Fibroblast of lung (primary cell): ENCODE results near the gene CCNO.

Experiments
- EZH2 ChIP-seq: IDR thresholded peaks from 2 replicates; pipeline ENCODE4 v1.5.1; 2012; ENCODE audit warnings: low read length, control low read depth, mild to moderate bottlenecking; ENCODE audit errors: missing control alignments
- TF ChIP-seq, protein P1 (sequence below), 2 donors: IDR thresholded peaks in 1 of 2; conservative IDR thresholded peaks in 1 of 2; 1 replicate in 1 of 2; 2 replicates in 1 of 2; pipeline ENCODE4 v1.5.1; 2011 to 2012; ENCODE audit warnings: low read length in 2 of 2, control low read depth in 1 of 2, inconsistent platforms in 1 of 2, low read depth in 1 of 2, mild to moderate bottlenecking in 1 of 2

DNA sequence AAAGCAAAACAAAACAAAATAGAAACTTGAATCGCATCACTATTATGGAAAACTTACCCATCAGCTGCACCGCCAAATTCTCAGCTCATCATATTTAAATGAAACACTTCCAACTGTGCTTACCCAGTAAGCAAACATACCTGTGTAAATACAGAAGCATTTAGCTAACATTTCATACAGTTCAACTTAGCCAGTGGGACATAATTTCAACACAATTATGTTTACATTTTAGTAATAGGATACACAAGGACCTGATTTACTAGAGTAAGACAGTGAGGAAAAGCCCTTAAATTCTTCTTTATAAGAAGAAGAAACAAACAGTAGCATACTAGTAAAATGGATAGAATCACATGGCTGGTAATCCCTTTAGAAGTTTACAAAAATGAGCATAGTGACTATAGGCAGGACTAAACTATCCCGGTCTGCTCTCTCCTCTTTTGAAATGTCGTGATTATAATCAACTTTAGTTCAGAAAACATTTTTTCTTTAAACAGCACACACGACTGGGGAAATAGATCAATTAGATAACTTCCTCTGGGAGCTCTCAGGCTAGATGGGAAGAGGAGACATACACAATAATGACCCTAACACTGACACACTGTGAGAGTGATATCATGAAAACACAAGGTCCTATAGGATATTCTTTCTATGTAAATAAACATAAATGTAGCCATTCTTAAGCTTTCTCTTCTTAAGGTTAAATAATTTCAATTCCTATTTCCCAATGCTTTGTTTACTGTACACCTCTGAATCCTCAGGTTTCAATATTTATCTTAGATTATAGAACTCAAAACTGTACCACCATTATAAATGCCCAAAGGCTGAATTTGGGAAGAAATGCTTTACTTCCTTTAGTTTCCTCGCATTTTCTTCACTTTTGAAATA is 44.5 kb downstream of the CCNO start:
- TF ChIP-seq, protein P1, sequence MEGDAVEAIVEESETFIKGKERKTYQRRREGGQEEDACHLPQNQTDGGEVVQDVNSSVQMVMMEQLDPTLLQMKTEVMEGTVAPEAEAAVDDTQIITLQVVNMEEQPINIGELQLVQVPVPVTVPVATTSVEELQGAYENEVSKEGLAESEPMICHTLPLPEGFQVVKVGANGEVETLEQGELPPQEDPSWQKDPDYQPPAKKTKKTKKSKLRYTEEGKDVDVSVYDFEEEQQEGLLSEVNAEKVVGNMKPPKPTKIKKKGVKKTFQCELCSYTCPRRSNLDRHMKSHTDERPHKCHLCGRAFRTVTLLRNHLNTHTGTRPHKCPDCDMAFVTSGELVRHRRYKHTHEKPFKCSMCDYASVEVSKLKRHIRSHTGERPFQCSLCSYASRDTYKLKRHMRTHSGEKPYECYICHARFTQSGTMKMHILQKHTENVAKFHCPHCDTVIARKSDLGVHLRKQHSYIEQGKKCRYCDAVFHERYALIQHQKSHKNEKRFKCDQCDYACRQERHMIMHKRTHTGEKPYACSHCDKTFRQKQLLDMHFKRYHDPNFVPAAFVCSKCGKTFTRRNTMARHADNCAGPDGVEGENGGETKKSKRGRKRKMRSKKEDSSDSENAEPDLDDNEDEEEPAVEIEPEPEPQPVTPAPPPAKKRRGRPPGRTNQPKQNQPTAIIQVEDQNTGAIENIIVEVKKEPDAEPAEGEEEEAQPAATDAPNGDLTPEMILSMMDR (conservative IDR thresholded peaks at IDR 0.05 in 1 of 2, IDR thresholded peaks at IDR 0.05 in 1 of 2; ENCODE audit: low read depth in 1 of 2, low read length in 2 of 2) = no peak
- no peak for TF ChIP-seq EZH2
